Measurements from ENCODE around the gene VWF.
A peak's percentile ranks its signal among the peaks of the same experiment; 100 is the strongest.

Gene VWF

DNA sequence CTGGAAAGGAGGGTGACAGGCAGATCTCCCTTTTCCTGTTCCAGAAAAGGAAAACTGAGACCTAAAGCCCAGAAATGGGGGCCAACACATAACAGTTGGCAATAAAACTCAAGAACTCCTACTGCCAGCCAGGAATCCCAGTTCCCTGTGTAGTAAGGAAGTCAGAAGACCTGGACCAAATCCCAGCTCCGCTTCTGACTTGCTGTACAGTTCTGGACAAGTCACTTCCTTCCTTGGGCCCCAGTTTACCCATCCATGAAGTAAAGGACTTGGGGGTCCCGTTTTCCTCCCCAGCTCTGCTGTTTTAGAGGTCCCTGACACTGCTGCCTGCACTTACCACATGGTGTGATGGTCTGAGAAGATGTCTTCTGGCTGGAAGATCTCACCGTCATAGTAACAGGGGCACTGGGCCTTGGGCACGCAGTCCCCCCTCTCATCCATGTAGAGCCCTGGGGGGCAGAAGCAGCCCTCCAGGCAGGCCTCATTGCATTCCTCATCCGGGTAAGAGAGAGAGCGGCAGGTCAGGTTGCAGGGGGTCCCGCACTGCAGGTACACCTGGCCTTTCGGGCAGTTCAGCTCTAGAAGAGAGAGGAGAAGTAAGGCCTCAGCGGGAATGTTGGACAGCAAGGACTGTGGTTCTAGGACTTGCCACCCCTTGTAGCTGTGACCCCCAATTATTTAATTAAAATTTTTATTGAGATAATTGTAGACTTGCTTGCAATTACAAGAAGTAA lies 72.1 kb downstream of the VWF start:
- DNase-seq (ENCODE audit: low read depth): no peak
- TF ChIP-seq, protein P1, sequence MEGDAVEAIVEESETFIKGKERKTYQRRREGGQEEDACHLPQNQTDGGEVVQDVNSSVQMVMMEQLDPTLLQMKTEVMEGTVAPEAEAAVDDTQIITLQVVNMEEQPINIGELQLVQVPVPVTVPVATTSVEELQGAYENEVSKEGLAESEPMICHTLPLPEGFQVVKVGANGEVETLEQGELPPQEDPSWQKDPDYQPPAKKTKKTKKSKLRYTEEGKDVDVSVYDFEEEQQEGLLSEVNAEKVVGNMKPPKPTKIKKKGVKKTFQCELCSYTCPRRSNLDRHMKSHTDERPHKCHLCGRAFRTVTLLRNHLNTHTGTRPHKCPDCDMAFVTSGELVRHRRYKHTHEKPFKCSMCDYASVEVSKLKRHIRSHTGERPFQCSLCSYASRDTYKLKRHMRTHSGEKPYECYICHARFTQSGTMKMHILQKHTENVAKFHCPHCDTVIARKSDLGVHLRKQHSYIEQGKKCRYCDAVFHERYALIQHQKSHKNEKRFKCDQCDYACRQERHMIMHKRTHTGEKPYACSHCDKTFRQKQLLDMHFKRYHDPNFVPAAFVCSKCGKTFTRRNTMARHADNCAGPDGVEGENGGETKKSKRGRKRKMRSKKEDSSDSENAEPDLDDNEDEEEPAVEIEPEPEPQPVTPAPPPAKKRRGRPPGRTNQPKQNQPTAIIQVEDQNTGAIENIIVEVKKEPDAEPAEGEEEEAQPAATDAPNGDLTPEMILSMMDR (conservative IDR thresholded peaks at IDR 0.05; ENCODE audit: low read depth, low read length): no peak

DNA sequence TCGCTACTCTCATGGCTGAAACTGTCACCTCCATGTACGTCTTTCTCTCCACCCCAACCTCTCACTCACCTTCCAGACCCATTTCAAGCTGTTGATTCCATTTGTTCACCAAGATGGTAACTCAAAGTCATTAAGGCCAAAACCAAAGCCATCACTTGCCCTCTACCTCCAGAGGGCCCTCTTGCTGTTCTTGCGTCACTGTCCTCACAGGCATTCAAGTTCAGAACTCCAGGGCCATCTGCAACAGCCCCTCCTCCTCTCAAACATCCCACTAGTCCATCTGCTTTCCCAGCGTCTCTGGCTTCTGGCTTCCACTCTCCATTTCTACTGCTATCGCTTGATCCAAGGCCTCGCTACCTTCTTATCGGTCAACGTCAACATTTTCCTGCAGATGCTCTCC lies 74.5 kb downstream of the VWF start:
- H3K4me3 ChIP-seq (ENCODE audit: low read depth, low read length): no peak overlapping the region
- no peak for DNase-seq (ENCODE audit: low read depth)
- TF ChIP-seq, protein P1 (conservative IDR thresholded peaks at IDR 0.05; ENCODE audit: low read depth, low read length): no peak

More for the DNA sequence above, 72.1 kb downstream of the VWF start:
- no peak overlapping the region for H3K4me3 ChIP-seq (ENCODE audit: low read depth, low read length)

DNA sequence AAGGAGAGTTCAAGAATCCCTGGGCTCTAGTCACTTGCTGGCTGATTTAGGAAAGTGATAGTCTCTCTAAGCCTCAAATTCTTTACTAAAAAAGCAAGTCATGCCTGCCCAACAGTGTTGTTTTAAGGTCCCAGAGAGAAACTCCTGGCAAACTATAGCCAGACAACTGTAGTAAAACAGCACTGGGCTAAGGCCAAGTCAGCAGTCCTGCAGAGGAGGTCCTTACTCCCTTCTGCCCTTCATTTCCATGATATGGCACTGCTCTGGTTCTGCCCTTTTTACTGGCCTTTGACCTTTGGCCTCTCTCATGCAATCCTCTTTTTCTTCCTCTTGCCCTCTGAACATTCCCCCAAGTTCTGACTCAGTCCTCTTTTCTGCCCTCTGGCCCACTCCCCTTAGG lies 74.9 kb downstream of the VWF start:
- peak; percentile 58 for DNase-seq (ENCODE audit: low read depth)
- TF ChIP-seq, protein P1 (conservative IDR thresholded peaks at IDR 0.05; ENCODE audit: low read depth, low read length): no peak
- no peak overlapping the region for H3K4me3 ChIP-seq (ENCODE audit: low read depth, low read length)

DNA sequence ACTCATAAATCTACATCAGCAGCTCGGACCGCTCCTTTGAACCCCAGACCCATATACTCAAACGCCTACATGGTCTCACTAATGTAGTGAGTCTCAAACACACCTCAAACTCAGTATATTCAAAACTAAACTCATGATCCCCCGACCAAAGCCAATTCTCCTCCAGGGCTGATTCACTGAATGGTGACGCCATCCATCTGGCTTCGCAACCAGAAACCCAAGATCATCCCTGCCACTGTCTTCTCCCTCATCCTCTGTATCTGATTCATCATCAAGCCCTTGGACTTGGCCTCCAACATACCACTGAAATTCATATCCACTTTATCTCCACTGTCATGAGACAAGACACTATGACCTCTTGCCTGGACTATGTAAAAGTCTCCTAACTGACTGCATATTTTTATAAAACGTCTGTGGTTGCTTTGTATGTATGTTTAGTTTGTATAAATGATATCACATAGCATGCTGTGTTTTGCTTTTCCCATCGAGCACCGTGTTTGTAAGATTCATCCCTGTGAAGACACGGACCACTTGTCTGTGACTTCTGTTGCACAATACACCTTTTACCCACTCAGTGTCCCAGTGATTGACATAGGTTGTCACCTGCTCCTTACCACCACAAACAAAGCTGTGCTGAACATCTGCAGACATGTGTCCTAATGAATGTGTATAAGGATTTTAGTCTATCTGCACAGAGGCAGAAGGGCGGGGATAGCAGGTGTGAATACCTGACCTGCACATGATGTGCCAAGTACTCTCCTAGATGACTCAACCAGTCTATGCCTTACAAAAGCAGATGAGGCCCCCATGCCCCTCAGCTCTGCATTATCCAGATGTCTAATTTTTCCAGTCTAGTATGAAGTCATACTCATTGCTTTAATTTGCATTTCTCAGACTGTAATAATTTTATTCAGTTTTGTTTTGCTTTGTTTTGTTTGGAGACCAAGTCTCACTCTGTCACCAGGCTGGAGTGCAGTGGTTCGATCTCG lies 76.9 kb downstream of the VWF start:
- peak; percentile 90 for DNase-seq (ENCODE audit: low read depth)
- H3K4me3 ChIP-seq (ENCODE audit: low read depth, low read length): no peak overlapping the region
- TF ChIP-seq, protein P1 (conservative IDR thresholded peaks at IDR 0.05; ENCODE audit: low read depth, low read length): no peak

DNA sequence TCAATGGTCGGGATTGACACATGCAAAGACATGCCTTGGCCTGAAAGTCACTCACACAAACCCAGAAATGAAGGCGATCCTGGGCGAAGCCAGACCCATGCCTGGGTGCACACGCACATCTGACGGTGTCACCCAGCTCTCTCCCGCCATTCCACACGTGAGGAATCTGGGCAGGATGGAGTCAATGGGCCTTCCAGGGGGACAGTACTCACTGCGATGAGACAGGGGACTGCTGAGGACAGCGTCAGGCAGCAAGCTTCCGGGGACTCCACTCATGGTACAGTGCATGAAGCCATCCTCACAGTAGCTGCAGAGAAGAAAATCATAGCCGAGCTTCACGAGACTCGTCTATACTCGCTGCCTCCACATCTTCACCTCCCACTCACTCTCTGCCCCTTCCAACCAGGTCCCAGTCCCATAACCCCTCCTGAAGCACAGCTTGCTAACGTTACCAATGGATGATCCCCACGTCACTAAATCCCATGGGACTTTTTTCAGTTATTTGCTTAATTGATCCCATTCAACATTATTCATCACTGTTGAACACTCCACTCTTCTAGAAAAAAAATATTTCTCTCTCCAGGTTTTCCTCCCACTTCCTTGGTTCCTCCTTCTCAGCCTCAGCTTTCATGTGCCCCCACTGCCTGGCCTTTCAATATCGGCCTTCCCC lies 77.8 kb downstream of the VWF start:
- TF ChIP-seq, protein P1 (conservative IDR thresholded peaks at IDR 0.05; ENCODE audit: low read depth, low read length): no peak
- H3K4me3 ChIP-seq (ENCODE audit: low read depth, low read length): no peak overlapping the region
- no peak for DNase-seq (ENCODE audit: low read depth)

DNA sequence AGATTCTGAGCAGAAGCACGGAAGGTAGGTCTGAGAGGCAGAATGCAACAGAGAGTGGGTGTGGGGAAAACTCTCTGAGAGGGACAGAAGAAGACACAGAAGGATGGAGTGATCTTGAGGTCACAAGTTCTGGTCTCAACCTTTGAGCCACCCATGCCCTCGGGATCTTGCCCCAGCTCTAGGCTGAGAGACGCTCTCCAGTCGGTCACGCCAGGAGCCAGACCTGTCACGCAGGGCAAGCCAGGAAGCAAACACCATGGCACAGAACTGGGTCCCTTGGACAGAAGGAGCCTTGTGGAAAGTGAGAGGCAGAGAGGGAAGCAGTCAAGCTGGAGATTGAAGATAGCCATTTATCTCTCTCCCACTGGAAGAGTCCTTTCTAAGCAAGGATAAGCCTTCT lies 79.0 kb downstream of the VWF start:
- DNase-seq (ENCODE audit: low read depth): no peak
- H3K4me3 ChIP-seq (ENCODE audit: low read depth, low read length): no peak overlapping the region
- TF ChIP-seq, protein P1 (conservative IDR thresholded peaks at IDR 0.05; ENCODE audit: low read depth, low read length): no peak

Data from choroid plexus epithelial cell (primary cell).